ENCODE data around the gene C5orf15.
"Not testable (repeated sequence)": the region's sequence is repeated elsewhere in the genome, so short reads cannot be mapped to it uniquely, and the experiment has no call there.

Gene C5orf15

DNA sequence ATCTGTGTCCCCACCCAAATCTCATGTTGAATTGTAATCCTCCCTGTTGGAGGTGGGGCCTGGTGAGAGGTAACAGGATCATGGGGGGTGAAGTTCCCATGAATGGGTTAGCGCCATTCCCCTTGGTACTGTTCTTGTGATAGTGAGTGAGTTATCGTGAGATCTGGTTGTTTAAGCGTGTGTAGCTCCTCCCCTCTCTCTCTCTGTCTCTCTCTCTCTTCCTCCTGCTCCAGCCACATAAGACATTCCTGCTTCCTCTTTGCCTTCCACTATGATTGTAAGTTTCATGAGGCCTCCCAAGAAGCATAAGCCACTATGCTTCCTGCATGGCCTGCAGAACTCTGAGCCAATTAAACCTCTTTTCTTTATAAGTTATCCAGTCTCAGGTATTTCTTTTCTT is 28.8 kb downstream of the C5orf15 start:
- no peaks in the 10 kb centered on the region for H3K4me1 Mint-ChIP-seq (ENCODE audit: low read depth)
- H3K27me3 Mint-ChIP-seq: no peaks in the 10 kb centered on the region
- no peaks in the 10 kb centered on the region for H3K36me3 Mint-ChIP-seq
- H3K4me3 Mint-ChIP-seq: no peak overlapping the region
- H3K9me3 Mint-ChIP-seq (ENCODE audit: low read depth): no peaks in the 10 kb centered on the region
- no peak overlapping the region for H3K27ac Mint-ChIP-seq

DNA sequence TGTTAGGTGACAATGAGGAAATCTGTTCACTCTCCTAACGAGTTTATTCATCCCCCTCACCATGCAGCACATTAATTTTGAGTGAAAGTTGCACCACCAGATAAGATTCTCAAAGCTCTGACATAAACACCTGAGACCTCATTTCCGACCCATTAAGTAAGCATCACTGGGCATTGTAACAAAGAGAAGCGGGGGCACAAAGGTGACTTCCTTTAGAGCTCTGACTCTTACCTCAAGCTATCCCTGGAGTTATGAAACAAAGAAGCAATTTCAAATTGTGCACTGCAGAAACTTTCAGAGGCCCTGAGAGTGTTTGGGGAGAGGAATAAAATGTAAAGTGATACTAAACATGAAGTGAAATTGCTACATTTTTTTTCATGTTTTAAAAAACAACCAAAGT is 29.5 kb downstream of the C5orf15 start:
- Mint-ChIP-seq H3K27ac (no peak overlapping the region), H3K27me3 (no peaks in the 10 kb centered on the region), H3K36me3 (no peaks in the 10 kb centered on the region), H3K4me3 (no peak overlapping the region), H3K9me3 (ENCODE audit: low read depth) (no peaks in the 10 kb centered on the region), H3K4me1 (ENCODE audit: low read depth) (no peaks in the 10 kb centered on the region)

DNA sequence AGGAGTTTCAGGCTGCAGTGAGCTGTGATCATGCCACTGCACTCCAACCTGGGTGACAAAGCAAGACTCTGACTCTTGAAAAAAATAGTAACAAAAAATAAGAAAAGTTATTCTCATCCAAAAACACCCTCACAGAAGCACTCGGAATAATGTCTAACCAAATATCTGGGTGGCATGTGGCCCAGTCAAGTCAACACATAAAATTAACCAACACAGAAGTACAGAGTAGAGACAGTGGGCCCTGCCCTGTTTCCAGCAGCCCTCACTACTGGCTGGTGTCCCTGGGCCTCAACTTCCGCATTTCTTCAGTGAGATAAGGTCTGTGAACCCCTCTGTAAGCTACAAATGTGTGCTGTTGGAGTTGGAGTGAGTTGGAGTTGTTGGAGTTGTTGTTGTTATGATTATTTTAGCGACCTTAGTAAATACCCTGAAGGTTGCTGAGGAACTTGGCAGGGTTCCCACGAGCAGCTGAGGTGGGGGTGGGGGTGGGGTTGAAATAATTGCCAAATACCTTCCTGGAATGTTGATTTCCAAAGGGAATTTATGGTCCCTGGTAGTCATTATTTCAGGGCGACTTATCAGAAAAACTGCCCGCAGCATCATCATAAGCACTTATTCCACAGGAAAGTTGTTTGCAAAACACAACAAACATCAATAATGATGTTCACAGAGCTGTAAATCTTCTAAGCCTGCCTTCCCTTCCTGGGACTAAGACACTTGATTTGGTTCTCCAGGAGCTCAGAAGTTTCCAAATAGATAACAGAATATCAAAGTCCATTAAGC is 30.2 kb downstream of the C5orf15 start:
- Mint-ChIP-seq H3K9me3 (ENCODE audit: low read depth) (no peaks in the 10 kb centered on the region), H3K4me3 (no peak overlapping the region), H3K27me3 (no peaks in the 10 kb centered on the region), H3K4me1 (ENCODE audit: low read depth) (no peaks in the 10 kb centered on the region), H3K27ac (no peak overlapping the region), H3K36me3 (no peaks in the 10 kb centered on the region)

DNA sequence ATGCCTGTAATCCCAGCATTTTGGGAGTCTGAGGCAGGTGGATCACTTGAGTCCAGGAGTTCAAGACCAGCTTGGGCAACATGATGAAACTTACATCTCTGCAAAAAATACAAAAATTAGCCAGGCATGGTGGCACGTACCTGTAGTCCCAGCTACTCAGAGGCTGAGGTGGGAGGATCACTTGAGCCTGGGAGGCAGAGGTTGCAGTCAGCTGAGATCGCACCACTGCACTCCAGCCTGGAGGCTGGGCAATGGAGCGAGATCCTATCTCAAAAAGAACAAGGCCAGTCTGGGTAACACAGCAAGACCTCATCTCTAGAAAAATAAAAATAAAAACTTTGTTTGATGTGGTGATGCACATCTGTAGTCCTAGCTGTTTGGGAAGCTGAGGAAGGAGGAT is 30.8 kb downstream of the C5orf15 start:
- not testable (repeated sequence) for H3K36me3 Mint-ChIP-seq; H3K27me3 Mint-ChIP-seq; H3K27ac Mint-ChIP-seq; H3K4me3 Mint-ChIP-seq; H3K9me3 Mint-ChIP-seq (ENCODE audit: low read depth); H3K4me1 Mint-ChIP-seq (ENCODE audit: low read depth)

DNA sequence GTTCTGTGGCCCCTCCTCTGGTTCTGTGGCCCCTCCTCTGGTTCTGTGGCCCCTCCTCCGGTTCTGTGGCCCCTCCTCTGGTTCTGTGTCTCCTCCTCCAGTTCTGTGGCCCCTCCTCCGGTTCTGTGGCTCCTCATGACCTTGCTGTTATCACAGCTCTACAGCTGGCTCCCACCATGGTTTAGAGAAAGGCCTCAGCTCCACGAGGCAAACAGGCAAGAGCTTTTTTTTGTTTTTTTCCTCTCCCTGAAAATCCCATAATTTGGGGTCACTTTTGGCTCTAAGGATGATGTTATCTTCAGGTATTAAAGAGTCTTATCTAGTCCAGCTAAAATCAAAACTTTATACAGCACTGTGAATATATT is 31.8 kb downstream of the C5orf15 start:
- Mint-ChIP-seq H3K4me1 (ENCODE audit: low read depth) (no peaks in the 10 kb centered on the region), H3K27ac (peak overlapping the region; percentile 46), H3K27me3 (no peaks in the 10 kb centered on the region), H3K9me3 (ENCODE audit: low read depth) (no peaks in the 10 kb centered on the region), H3K4me3 (no peak overlapping the region), H3K36me3 (no peaks in the 10 kb centered on the region)

DNA sequence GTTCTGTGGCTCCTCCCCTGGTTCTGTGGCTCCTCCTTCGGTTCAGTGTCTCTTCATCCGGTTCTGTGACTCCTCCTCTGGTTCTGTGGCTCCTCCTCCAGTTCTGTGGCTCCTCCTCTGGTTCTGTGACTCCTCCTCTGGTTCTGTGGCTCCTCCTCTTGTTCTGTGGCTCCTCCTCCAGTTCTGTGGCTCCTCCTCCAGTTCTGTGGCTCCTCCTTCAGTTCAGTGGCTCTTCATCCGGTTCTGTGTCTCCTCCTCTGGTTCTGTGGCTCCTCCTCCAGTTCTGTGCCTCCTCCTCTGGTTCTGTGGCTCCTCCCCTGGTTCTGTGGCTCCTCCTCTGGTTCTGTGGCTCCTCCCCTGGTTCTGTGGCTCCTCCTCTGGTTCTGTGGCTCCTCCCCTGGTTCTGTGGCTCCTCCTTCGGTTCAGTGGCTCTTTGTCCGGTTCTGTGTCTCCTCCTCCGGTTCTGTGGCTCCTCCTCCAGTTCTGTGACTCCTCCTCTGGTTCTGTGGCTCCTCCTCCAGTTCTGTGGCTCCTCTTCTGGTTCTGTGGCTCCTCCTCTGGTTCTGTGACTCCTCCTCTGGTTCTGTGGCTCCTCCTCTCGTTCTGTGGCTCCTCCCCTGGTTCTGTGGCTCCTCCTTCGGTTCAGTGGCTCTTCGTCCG is 32.3 kb downstream of the C5orf15 start:
- not testable (repeated sequence) for H3K4me3 Mint-ChIP-seq; H3K36me3 Mint-ChIP-seq; H3K4me1 Mint-ChIP-seq (ENCODE audit: low read depth); H3K9me3 Mint-ChIP-seq (ENCODE audit: low read depth); H3K27me3 Mint-ChIP-seq; H3K27ac Mint-ChIP-seq

DNA sequence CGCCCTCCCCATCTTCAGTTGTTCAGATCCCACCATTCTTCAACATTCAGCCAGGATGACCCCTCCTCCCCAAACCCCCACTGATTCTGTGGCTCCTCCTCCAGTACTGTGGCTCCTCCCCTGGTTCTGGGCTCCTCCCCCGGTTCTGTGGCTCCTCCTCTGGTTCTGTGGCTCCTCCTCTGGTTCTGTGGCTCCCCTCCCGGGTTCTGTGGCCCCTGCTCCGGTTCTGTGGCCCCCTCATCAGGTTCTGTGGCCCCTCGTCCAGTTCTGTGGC is 32.8 kb downstream of the C5orf15 start:
- Mint-ChIP-seq H3K4me1 (ENCODE audit: low read depth) (peaks cover 6% of the 10 kb centered on the region), H3K9me3 (ENCODE audit: low read depth) (no peaks in the 10 kb centered on the region), H3K36me3 (no peaks in the 10 kb centered on the region), H3K4me3 (no peak overlapping the region), H3K27me3 (no peaks in the 10 kb centered on the region), H3K27ac (no peak overlapping the region)

DNA sequence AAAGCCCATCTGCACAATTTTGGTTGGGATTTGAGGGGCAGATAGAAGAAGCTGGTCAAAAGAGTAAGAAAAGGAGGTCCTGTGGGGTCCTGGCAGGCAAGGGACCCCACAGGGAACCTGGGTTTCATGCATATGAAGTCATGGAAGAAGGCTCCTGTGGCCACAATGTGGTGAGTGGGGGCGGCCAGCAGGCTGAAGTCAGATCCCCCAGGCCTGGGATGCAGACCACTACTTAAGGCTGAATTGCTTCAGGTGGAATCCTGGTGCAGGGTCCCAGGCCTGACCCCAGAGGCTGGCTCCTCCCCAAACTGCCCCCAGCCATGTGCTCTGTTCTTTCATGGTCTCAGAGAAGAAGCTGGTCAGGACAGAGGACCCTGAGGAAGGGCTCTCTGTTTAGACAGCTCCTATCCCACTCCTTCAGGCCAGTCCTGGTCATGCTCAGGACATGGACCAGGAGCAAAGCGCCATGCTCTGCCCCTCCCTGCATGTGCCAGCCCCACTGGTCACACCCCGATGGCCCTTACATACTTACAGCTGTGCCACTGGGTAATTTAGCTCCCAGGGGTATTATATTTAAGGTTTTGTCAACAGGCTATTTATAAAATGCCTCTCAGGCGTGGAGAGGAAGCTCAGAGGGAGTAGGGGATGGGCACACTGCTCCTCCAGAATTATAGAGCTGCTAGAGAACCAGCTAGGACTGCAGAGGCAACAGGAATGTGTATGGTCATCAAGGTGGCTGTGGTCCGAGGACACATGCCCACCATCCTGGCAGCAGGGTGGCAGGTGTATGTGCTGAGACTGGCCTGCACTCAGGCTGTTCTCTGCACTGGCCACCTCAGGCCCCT is 33.4 kb downstream of the C5orf15 start:
- Mint-ChIP-seq H3K4me3 (no peak overlapping the region), H3K27ac (no peak overlapping the region), H3K4me1 (ENCODE audit: low read depth) (peaks cover 12% of the 10 kb centered on the region), H3K36me3 (no peaks in the 10 kb centered on the region), H3K27me3 (no peaks in the 10 kb centered on the region), H3K9me3 (ENCODE audit: low read depth) (no peaks in the 10 kb centered on the region)

DNA sequence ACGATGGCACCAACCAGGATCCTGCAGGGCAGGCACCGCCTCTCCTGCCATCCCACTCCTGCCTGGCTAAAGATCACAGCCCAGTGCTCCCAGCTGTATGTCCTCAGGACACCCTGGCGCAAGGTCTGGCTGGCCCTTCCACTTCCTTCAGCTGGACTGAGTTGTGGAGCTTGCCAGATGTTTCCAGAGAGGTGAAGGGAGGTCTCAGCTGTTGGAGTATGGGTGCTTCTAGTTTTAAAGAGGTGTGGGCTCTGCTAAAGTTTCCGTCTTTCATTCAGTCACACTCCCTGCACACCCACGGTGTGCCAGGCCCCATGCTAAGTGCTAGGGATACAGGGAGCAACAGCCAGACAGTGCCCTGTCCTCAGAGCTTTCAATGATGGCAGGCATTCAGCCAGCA is 34.1 kb downstream of the C5orf15 start:
- Mint-ChIP-seq H3K4me1 (ENCODE audit: low read depth) (peaks cover 19% of the 10 kb centered on the region), H3K4me3 (no peak overlapping the region), H3K9me3 (ENCODE audit: low read depth) (no peaks in the 10 kb centered on the region), H3K27me3 (no peaks in the 10 kb centered on the region), H3K27ac (no peak overlapping the region), H3K36me3 (no peaks in the 10 kb centered on the region)

DNA sequence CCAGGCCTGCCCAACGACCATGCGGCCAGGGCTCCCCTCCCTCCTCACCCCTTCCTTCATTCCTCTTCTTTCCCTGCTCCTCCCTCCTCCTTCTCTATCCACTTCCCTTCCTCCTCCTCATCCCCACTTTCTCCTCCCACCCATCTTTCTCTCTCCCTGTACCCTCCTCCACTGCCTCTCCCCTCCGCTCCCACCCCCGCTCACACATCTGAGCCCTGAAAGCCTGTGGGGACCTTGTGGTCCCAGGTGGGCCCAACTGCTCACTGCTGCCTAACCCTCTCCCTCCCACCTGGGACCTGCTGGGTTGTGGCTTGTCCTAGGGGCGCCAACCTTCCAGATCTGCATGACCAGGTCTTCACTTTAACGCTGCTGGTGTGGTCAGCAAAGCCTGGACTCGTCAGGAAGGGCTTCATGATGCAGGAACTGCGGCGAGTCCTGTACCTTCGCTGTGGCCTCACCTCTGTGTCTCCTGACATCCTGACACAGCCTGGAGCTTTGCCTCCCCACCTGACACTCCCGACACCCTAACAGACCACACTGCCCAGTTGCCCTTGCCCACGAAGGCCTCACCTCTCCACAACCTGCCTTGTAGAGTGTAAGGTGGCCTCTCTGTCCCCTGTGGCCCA is 34.6 kb downstream of the C5orf15 start:
- H3K9me3 Mint-ChIP-seq (ENCODE audit: low read depth): no peaks in the 10 kb centered on the region
- no peak overlapping the region for H3K27ac Mint-ChIP-seq
- no peak overlapping the region for H3K4me3 Mint-ChIP-seq
- no peaks in the 10 kb centered on the region for H3K27me3 Mint-ChIP-seq
- peaks cover 24% of the 10 kb centered on the region for H3K4me1 Mint-ChIP-seq (ENCODE audit: low read depth)
- H3K36me3 Mint-ChIP-seq: no peaks in the 10 kb centered on the region

DNA sequence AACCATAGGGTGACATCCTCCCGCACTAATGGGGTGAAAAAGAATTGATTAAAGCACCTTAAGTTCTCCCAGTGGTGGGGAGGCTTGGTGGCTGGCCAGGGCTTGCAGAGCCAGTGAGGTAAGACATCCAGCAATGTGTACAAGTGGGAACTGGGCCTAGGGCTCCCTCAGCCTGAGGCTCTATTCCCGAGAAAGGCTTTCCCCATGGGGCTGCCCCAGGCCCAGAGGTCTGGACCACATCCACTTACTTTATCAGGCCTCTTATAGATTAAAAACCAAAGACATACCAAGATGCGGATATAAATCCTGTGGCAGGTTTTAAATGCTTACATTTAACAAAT is 35.3 kb downstream of the C5orf15 start:
- no peaks in the 10 kb centered on the region for H3K9me3 Mint-ChIP-seq (ENCODE audit: low read depth)
- H3K4me1 Mint-ChIP-seq (ENCODE audit: low read depth): peaks cover 29% of the 10 kb centered on the region
- H3K27me3 Mint-ChIP-seq: no peaks in the 10 kb centered on the region
- H3K27ac Mint-ChIP-seq: peak overlapping the region; percentile 5
- H3K36me3 Mint-ChIP-seq: no peaks in the 10 kb centered on the region
- H3K4me3 Mint-ChIP-seq: no peak overlapping the region

DNA sequence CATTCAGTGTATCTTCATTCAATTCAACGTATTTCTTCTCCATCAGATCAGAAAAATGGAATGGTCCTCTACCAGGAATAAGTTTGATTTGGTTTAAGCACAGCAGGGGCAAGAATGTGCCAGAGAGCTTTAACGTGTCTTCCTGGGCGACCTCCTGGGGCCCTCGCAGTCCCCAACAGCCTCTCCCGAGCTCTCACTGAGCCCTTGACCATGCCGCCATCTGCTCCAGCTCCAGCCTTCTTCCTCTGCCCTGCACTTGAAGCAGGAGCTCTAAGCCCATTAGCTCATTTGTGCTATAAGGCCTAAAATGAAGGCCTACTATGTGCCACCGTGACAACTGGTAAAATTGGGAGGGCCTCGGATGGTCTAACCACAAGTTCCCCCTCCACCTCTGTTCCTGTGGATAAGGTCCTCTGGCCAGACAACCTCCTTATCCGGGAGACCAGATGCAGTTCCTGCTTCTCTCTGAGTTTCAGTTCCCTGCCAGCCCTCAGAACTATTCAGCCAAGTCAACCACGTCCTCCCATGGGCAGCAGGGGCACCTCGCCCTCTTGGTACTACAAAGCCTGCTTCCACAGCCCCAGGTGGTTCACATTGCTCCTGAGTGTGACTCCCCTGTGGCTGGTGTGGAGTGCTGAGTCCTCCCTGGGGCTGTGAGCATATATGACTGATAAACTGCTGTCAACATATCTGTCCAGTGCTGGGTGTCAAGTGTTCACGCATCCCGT is 35.8 kb downstream of the C5orf15 start:
- H3K27me3 Mint-ChIP-seq: no peaks in the 10 kb centered on the region
- no peaks in the 10 kb centered on the region for H3K9me3 Mint-ChIP-seq (ENCODE audit: low read depth)
- H3K36me3 Mint-ChIP-seq: no peaks in the 10 kb centered on the region
- peaks cover 32% of the 10 kb centered on the region for H3K4me1 Mint-ChIP-seq (ENCODE audit: low read depth)
- H3K27ac Mint-ChIP-seq: peak overlapping the region; percentile 5
- no peak overlapping the region for H3K4me3 Mint-ChIP-seq

DNA sequence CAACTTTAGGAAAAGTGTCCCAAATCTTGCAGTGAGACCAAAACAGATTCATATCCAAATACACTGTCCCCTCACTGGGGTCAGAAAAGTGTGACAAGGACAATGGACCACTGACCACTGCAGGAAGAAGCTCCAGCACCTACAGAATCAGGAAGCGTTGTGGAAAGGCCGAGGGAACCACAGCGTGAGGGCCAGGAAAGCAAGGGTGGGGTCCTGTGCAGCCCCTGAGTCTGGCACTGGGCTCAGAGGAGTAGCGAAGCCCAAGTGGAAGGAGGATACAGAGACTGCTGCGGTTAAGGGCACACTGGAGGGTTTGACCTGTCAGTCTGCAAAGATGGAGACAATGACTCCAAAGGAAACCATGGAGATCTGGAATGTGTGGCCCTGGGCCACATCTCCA is 36.9 kb downstream of the C5orf15 start:
- Mint-ChIP-seq H3K9me3 (ENCODE audit: low read depth) (no peaks in the 10 kb centered on the region), H3K27ac (peak overlapping the region; percentile 97), H3K4me3 (peak overlapping the region; percentile 81), H3K27me3 (no peaks in the 10 kb centered on the region), H3K4me1 (ENCODE audit: low read depth) (peaks cover 32% of the 10 kb centered on the region), H3K36me3 (no peaks in the 10 kb centered on the region)

DNA sequence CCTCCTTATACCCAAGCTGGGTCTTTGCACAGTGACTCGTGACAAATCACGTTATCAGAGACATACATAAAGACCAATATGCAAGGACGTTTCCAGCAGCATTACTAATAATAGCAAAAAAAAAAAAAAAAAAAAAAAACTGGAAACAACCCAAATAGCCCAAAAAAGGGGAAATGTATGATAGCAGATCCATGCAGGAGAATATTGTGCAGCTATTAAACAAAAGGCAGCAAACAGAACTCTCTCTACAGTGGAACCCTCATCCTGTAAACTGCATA is 37.7 kb downstream of the C5orf15 start:
- H3K36me3 Mint-ChIP-seq: no peaks in the 10 kb centered on the region
- H3K27me3 Mint-ChIP-seq: no peaks in the 10 kb centered on the region
- peak overlapping the region; percentile 81 for H3K4me3 Mint-ChIP-seq
- H3K27ac Mint-ChIP-seq: peak overlapping the region; percentile 97
- peaks cover 32% of the 10 kb centered on the region for H3K4me1 Mint-ChIP-seq (ENCODE audit: low read depth)
- H3K9me3 Mint-ChIP-seq (ENCODE audit: low read depth): no peaks in the 10 kb centered on the region

Measured in activated naive CD8-positive, alpha-beta T cell (primary cell).